T47D (cell line): ENCODE data around the gene DDX6.
"Not testable (repeated sequence)": the region's sequence is repeated elsewhere in the genome, so short reads cannot be mapped to it uniquely, and the experiment has no call there.

Experiments used
- DNase-seq, 2 experiments: peaks; one replicate each; pipeline versions ENCODE4 v3.0.0 to v3.0.0-alpha.2; 2011 to 2012; ENCODE audit warnings: low read depth in 1 of 2, low spot score in 1 of 2
- JUND ChIP-seq: IDR thresholded peaks from 2 replicates; pipeline ENCODE4 v1.6.1; 2012; ENCODE audit warnings: low read depth
- in situ Hi-C: cut with HindIII; loops from 2 replicates; pipeline ENCODE4 v1.10.0; 2016; ENCODE audit warnings: low sequenced_read_pairs, low pct_unique_long_range_greater_than_20kb

The DDX6 gene, protein sequence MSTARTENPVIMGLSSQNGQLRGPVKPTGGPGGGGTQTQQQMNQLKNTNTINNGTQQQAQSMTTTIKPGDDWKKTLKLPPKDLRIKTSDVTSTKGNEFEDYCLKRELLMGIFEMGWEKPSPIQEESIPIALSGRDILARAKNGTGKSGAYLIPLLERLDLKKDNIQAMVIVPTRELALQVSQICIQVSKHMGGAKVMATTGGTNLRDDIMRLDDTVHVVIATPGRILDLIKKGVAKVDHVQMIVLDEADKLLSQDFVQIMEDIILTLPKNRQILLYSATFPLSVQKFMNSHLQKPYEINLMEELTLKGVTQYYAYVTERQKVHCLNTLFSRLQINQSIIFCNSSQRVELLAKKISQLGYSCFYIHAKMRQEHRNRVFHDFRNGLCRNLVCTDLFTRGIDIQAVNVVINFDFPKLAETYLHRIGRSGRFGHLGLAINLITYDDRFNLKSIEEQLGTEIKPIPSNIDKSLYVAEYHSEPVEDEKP

DNA sequence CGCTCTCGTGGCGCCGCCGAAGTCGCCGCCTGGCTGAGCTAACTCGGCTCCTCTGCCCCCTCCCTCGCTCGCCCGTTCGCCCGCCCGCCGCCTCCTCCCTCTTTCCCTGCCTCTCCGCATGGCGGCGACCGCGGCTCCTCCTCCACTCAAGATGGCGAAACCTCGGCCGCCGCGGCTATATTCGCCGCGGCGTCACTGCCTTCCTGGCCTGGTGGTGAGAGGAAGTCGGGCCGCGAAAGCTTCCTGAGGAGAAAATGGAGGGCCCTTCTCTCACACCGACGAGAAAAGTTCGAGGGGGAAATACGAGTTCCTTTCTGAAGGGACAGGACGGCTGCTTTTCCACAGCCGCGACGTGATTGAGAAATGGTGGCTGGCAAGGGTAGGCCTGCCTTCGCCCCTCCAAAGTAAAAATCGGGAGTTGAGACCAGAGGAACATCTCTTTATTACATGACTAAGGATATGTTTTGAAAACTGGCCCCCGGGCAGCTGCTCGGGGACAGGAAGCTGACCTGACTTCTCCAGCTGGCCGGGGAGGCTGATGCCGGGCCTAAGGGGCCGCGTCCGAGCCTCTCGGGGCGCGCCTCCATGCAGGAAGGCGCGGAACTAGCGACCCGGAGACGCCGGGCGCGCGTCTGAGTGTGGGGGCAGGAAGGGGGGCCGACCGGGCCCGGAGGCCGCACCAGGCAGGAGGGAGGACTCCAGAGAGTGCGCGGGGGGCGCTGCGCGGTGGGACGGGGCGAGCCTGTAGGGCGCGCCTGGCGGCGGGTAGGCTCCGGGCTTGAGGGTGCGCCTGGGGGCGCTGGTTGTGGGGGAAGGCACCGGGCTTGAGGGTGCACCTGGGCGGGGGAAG, at the start of gene DDX6:
Gene DDX6 (minus strand): TSS at position 54 of the 850 bp plus-strand sequence. CDS start 4,913 bp downstream, outside the sequence.
- TF ChIP-seq JUND: no peak
- DNase-seq: peak; percentile 92
- in situ Hi-C loops: no loop called here

DNA sequence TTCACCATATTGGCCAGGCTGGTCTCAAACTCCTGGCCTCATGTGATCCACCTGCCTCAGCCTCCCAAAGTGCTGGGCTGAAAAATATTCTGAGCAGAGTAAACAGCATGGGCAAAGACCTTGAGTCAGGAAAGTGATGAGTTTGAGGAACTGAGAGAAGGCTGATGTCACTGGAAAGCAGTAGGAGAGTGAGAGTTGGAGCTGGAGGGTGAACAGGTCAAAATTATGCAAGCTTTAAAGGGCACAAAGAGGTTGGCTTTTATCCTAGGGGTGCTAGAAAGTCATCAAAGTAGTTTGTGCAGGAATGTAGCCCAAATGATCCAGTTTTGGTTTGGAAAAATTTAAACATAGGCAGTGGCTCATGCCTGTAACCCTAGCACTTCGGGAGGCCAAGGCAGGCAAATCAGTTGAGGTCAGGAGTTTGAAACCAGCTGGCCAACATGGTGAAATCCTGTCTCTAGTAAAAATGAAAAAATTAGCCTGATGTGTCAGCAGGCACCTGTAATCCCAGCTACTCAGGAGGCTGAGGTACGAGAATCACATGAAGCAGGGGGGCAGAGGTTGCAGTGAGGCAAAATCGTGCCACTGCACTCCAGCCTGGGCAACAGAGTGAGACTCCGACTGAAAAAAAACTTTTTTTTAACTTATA, 48.1 kb upstream of the DDX6 start:
- DNase-seq: no peak
- in situ Hi-C loops: no loop called here
- TF ChIP-seq JUND: no peak

DNA sequence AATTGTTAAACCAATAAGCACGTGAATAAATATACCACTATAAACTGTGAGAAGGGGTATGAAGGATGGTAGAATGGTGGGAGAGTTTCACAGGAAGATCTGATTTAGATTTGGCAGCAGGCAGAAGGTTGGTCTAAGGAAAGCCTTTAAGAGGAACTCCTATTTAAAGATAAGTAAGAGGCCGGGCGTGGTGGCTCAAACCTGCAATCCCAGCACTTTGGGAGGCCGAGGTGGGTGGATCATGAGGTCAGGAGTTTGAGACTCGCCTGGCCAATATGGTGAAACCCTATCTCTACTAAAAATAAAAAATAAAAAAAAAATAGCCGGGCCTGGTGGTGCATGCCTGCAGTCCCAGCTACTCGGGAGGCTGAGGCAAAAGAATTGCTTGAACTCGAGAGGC, 46.9 kb upstream of the DDX6 start:
- in situ Hi-C loops: no loop called here
- TF ChIP-seq JUND: no peak
- DNase-seq: no peak

DNA sequence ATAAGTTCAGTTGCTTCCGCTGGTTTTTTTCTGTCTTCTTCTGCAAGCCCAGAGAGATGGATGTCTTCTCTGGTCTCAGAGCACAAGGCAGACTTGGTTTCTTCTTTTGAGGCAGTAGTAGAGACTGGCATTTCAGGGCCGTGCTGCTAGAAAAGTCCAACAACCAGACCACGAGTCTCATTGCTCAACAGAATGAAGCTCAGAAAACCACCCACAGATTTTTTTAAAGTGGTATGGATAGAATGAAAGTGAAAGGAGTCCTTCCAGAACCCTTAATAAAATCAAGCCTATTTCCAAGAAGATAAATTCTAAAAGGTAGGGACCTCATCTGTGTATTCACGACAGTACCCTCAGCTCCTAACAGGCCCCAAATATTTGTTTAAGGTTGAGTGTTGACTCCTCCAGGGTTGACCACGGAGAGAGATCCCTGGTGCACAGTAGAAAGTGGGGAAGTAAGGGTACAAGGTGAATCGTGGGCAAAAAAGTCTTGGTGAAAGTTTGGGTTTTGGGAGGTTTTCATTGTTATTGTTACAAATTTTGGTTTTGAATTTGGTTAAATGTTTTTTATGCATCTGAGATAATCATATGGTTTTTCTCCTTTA, 43.6 kb upstream of the DDX6 start:
- no peak for DNase-seq
- no peak for TF ChIP-seq JUND
- in situ Hi-C loops: no loop called here

DNA sequence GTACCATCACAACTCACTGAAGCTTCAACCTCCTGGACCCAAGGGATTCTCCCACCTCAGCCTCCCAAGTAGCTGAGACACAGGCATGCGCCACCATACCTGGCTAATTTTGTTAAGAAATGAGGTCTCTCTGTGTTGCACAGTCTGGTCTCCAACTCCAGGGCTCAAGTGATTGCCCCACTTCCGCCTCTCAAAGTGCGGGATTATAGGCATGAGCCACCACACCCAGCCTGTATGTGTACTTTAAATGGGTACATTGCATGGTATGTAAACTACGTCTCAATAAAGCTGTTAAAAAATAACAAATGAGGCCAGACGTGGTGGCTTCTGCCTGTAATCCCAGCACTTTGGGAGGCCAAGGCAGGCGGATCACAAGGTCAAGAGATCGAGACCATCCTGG, 36.2 kb upstream of the DDX6 start:
- DNase-seq: no peak
- TF ChIP-seq JUND: no peak
- in situ Hi-C loops: no loop called here

DNA sequence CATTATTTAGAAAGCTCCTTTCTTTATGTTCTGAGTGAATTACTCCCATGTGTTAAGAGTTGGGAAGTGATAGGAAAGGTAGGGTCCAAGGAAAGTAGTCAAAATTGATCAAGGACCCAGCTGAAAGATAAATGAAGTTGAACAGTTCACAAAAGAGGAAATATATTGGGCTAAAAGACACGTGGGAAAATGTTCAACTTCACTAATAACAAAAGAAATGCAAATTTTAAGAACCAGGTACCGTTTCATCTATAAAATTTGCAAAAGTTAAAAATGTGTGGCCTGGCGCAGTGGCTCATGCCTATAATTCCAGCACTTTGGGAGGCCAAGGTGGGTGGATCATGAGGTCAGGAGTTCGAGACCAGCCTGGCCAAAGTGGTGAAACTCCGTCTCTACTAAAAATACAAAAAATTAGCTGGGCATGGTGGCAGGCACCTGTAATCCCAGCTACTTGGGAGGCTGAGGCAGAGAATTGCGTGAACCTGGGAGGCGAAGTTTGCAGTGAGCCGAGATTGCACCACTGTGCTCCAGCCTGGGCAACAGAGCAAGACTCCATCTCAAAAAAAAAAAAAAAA, 32.1 kb upstream of the DDX6 start:
- in situ Hi-C loops: not testable (repeated sequence)

DNA sequence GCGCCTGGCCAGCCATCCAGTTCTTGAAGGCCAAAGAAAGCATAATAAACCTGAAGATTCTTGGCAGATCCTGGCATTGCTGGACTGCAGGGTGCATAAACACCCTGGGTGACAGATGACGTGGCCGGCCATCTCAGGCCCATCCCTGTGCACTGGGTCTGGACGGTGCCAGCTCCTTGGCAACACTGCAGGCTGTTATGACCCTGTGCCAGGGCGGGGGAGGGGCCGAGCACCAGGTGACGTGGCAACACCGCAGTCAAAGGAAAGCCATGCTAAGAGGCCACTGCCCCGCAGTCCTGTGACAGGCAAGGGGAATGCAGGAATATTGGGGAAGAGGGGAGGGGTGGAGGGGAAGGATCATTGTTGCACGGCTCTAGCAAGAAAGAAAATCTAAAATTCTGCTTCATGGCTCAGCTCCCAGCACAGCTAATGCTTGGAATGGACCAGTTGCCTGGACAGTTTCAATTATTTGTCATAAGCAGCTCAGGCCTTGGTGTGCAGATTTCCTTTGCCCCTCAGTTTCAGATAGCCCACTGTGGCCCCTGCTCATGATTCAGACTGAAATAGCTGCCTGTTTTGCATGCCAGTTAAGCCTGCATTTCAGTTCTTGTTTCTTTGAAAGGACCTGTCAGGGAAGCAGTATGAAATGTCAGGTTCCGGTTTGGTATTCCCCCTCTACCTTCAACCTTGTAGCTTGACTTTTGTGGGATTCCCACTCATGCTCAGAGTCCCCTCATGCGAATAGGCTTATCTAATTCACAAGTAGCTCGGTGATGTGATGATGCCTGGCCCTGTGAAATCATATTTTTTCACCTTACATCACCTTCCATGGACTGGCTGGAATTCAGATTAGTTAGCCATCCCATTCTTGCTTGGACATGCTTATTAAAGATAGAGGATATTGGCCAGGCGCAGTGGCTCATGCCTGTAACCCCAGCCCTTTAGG, 29.7 kb upstream of the DDX6 start:
- no peak for TF ChIP-seq JUND
- peak; percentile 54 to 90 for DNase-seq
- in situ Hi-C loops: no loop called here

More for the DNA sequence above, 32.1 kb upstream of the DDX6 start:
- not testable (repeated sequence) for DNase-seq

DNA sequence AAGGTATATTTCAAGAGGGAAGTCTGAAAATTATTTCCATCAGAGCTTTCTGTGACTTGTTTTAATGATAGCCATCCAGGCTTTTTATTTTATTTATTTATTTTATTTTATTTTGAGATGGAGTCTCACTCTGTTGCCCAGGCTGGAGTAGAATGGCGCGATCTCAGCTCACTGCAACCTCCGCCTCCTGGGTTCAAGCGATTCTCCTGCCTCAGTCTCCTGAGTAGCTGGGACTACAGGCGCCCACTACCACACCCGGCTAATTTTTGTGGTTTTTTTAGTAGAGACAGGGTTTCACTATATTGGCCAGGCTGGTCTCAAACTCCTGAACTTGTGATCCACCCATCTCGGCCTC, 29.0 kb upstream of the DDX6 start:
- in situ Hi-C loops, DNase-seq: not testable (repeated sequence)

DNA sequence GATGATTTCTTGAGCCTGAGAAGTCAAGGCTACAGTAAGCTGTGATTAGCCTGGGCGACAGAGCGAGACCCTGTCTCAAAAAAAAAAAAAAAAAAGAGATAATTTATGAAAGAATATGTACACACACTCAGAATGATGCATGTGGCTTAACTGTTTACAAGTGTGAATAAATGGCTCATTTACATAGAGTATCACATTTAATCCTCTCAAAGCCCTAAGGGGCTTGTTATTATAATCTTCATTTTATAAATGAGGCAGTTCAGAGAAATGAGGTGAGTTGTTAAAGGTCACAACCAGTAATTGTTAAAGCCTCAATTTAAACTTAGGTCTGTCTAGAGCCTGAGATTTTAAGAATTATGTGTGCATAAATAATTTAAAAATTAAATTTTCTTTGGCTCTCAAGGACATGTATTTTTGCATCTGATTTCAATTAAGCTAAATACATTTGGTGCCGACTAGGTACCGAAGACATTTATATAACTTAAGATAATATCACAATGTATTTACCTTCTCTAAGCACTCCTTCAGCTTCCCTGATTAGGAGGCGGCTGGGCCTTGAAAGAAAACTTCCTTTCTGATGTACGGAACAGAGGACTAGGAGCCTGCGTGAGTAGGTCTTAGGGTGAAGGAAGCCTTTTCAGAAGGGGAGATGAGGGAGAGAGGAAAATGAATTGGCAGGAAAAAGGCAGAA, 28.5 kb upstream of the DDX6 start:
- DNase-seq: peak in 1 of 2 experiments; percentile 18
- no peak for TF ChIP-seq JUND
- in situ Hi-C loops: no loop called here

DNA sequence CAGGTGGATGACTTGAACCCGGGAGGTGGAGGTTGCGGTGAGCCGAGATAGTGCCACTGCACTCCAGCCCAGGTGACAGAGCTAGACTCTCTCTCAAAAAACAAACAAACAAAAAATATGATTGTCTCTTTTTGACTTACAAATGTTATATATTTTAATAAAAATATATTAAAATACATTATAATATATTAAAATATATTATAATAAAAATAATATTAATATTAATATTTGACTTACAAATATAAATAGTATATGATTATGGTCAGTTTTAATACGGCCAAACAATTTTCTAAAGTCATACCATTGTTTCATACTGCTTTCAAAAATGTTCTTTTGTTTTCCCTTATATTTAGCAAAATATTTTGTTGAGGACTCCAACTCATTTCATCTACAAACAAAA, 27.2 kb upstream of the DDX6 start:
- DNase-seq: no peak
- no peak for TF ChIP-seq JUND
- in situ Hi-C loops: no loop called here

DNA sequence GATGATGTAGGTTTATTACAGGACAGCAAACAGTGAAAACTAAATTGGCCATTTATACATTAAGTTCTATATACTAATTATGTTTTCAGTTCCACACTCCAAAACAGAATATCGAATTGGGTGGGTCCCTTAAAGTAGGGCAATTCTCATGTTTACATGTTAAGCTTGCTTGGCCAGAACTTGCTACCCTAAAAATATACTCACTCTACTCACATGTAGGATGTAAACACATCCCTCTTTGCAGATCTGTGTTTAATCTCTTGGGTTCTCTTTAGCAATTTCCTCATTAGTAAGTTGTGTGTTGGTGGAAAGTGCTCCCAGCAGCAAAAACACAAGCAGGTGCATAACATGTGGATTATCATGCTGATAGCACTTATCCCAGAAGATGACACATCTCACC, 22.6 kb upstream of the DDX6 start:
- in situ Hi-C loops: no loop called here
- DNase-seq: no peak
- no peak for TF ChIP-seq JUND
